CD4-positive, alpha-beta T cell treated with Interleukin-17A for 1 hour (primary cell): Measurements from ENCODE around the gene GOLGA6L10.
"Not testable (repeated sequence)": the region's sequence is repeated elsewhere in the genome, so short reads cannot be mapped to it uniquely, and the experiment has no call there.

Experiments
- DNase-seq: peaks from one replicate; pipeline ENCODE4 v3.0.0-alpha.2; 2020

Gene GOLGA6L10

GRCh38 chr15:82342632-82343374 is 6.5 kb downstream of the GOLGA6L10 start:
- DNase-seq = peak; percentile 36

GRCh38 chr15:82338573-82338972 is 10.7 kb downstream of the GOLGA6L10 start:
- not testable (repeated sequence) for DNase-seq

GRCh38 chr15:82338053-82338452 is 11.2 kb downstream of the GOLGA6L10 start:
- DNase-seq = not testable (repeated sequence)

- not testable (repeated sequence) for DNase-seq
Measured at GRCh38 chr15:82337051-82337450, 12.2 kb downstream of the GOLGA6L10 start.

- DNase-seq = not testable (repeated sequence)
Measured at GRCh38 chr15:82336180-82336647, 13.1 kb downstream of the GOLGA6L10 start.

GRCh38 chr15:82335006-82335405 is 14.3 kb downstream of the GOLGA6L10 start:
- not testable (repeated sequence) for DNase-seq

- not testable (repeated sequence) for DNase-seq
Measured at GRCh38 chr15:82334554-82334932, 14.7 kb downstream of the GOLGA6L10 start.

GRCh38 chr15:82333603-82334553 is 15.4 kb downstream of the GOLGA6L10 start:
- not testable (repeated sequence) for DNase-seq

- DNase-seq = not testable (repeated sequence)
Measured at GRCh38 chr15:82332711-82333602, 16.3 kb downstream of the GOLGA6L10 start.

GRCh38 chr15:82331576-82332304 is 17.5 kb downstream of the GOLGA6L10 start:
- DNase-seq = peak; percentile 19

- DNase-seq = not testable (repeated sequence)
Measured at GRCh38 chr15:82330921-82331320, 18.4 kb downstream of the GOLGA6L10 start.

GRCh38 chr15:82329039-82329438 is 20.2 kb downstream of the GOLGA6L10 start:
- not testable (repeated sequence) for DNase-seq

- DNase-seq = not testable (repeated sequence)
Measured at GRCh38 chr15:82327372-82327771, 21.9 kb downstream of the GOLGA6L10 start.

- not testable (repeated sequence) for DNase-seq
Measured at GRCh38 chr15:82326896-82327295, 22.4 kb downstream of the GOLGA6L10 start.

GRCh38 chr15:82325646-82326045 is 23.6 kb downstream of the GOLGA6L10 start:
- DNase-seq = not testable (repeated sequence)

- not testable (repeated sequence) for DNase-seq
Measured at GRCh38 chr15:82324831-82325230, 24.4 kb downstream of the GOLGA6L10 start.

- DNase-seq = not testable (repeated sequence)
Measured at GRCh38 chr15:82322488-82322887, 26.8 kb downstream of the GOLGA6L10 start.

GRCh38 chr15:82320861-82321260 is 28.4 kb downstream of the GOLGA6L10 start:
- DNase-seq = not testable (repeated sequence)

GRCh38 chr15:82319522-82320278 is 29.6 kb downstream of the GOLGA6L10 start:
- DNase-seq = not testable (repeated sequence)

GRCh38 chr15:82318281-82318680 is 31.0 kb downstream of the GOLGA6L10 start:
- not testable (repeated sequence) for DNase-seq

GRCh38 chr15:82317516-82317915 is 31.8 kb downstream of the GOLGA6L10 start:
- not testable (repeated sequence) for DNase-seq
